Ecto neural progenitor cell (in vitro differentiated cells): ENCODE results near the gene NOTO.

Source experiments
- DNase-seq: peaks from one replicate; pipeline ENCODE4 v3.0.0-alpha.2; 2018; ENCODE audit warnings: low spot score

Gene NOTO

DNA sequence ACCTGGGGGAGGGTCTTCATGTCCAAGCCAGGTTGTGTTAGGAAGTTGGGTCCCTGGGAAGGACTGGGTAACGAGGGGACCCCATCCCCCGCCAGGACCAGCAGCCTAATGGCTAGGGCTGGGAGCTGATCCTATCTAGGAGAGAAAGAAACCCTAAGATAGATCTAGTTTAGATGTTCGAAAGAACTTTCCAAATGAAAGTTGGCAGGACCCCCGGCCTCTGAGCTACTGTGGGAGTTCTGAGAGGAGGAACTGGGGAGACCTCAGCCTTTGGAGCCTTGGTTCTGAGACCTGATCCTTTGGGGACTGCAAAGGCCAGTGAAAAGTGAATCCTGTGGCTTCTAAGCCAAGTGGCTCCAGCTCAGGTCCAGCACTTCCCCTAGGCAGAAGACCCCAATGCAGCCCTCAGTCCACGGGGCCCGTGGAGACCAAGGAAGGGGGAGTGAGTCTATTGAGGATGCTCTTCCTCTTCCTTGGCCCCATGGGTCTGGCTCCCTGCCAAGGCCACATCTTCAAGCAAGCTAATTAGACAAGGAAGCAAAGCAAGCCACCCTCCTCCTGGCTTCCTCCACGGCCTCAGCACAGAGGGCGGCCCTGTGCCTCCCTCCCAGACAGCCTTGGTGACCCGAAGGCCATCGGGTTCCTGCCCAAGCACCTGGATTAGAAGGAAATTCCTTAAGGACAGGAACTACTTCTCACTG is 55.2 kb downstream of the NOTO start:
- DNase-seq, result peak; percentile 36

DNA sequence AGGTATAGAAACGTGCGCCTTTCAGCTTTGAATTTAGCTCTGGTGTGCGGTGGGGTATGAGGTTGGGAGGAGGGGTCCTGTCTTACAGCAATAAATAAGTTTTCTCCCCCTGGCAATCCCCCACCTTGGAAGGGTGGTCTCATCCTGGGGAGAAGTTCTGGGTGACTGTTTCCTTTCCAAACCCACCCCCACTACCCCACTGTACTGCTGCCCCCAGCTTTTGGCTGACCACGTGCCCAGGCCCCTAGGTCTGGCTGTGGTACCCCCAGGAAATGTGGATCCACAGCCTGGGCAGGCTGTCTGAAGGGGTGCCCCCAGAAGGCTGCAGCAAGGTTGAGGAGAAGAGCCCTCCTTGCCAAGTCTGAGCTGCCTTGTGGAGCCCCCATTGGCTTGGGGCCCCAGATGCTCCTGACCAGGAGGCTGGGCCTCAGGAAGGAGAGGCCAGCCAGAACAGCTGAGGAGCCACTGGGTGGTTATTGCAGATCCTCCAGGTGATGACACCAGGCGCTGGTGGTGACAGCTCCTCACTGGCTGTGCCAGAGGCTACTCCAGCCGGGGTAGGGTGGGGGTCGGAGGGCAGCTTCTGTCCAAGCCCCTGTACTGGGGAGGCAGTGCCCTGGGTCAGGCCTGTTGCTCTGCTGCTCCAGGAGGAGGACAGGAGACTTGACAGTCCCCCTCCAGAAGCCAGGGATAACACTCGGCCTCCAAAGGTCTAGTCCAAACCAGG is 56.0 kb downstream of the NOTO start:
- peak; percentile 34 for DNase-seq

DNA sequence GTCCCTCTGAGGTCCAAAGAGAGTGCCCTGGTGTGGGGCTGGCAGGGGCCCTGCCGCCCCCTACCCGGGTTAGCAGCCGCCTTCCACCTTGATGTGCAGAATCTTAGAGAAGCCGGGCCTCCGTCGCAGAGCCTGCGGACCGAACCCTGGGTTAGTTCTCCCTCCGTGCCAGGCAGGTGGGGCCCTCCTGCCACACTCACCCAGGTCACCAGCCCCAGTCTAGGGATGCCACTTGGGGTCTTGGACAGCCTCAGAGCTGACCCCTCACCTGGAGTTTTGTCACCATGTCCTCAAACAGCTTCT is 56.5 kb downstream of the NOTO start:
- no peak for DNase-seq

DNA sequence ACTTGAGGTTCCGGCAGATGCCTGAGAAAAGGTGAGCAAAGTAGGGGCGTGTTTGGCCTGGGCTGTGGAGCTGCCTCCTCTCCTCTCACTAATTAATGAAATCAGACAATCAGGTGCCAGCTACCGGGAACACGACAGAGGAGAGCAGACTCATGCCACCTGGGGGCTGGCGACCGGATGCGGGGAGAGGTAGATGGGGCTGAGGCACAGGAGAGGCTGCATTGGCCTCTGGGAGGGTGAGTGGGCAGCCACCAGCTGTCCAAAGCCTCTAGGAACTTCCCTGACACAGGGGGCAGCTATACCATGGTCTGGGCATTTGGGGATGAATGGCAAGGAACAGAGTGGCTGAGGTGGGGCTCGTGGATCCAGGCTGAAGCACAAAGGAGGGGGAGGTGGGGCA is 56.9 kb downstream of the NOTO start:
- DNase-seq, result peak; percentile 34

DNA sequence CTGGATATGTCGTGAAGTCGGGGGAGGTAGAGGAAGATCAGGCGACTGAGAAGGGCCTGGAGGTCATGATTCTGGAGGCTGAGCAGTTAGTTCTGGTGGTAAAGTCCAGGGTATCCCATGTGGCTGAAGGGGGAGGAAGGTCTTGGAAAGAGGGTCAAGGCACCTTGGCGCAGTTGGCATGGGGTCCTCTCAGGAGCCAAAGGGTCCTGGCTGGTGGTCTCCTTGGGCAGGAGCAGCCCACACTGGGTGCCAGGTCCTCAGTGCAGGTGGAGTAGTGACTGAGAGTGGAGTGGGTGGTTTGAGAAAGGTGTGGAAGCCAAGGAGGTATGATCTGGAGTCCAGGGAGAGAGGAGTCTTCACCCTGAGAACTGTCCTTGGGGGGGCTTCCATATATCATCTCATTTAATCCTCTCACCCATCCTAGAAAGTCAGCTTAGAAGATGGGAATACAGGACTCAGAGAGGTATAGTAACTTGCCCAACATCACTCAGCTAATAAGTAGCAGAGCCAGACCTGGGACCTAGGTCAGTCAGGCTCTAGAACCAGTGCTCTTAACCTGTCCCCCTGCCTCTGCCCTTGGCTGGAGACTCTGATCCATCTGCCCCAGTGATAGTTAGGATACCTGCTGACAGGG is 57.4 kb downstream of the NOTO start:
- no peak for DNase-seq

DNA sequence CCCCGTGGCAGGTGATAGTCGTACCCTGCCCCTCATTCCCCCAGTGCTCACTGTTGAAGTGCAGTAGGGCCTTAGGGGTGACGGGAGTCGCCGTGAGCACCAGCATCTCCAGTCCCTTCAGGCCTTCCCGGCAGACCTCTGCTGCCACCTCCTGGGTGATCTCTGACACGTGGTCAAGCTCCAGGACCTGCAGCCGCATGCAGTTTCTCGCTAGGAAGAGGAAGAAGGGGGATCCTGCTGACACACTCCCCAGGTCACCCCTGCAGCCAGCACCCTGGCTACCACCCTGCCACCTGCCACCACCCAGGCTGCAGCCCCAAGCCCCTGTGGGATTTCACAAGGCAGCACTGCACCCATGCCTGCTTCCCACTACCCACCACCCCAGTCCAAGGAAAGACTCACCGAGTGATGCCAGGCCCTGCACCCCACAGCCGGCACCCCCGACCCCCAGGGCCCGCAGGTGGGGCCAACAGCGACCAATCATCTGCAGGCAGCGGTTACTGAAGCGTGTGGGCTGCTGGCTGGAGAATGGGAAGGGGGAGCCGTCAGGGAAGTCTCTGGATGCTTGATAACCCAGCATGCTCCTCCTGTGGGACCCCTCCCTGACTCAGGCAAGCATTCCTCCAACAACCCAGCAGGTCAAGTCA is 58.1 kb downstream of the NOTO start:
- peak; percentile 75 for DNase-seq
